GM20431 (cell line): ENCODE results near the gene KLHDC8B.
"Not testable (repeated sequence)": the region's sequence is repeated elsewhere in the genome, so short reads cannot be mapped to it uniquely, and the experiment has no call there.

ENCODE experiments used
- in situ Hi-C: fragments of 300-500 bp; cut with MseI, MboI; formaldehyde crosslinking; loops from one replicate; pipeline ENCODE4 v1.15.0; 2020; ENCODE audit warnings: low sequenced_read_pairs; ENCODE audit not compliant: unreplicated experiment

Gene KLHDC8B

DNA sequence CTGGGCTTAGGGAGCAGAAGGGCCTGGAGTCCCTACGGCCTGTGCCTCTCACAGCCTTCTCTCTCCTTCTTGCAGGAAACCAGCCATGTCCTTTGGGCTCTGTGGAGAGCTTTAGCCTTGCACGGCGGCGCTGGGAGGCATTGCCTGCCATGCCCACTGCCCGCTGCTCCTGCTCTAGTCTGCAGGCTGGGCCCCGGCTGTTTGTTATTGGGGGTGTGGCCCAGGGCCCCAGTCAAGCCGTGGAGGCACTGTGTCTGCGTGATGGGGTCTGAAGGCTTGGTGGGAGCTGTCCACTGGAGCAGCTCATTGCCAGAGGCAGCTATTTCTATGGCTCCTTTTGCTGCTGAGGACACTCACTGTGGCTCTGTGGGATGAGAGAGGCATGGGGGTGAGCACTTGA, 4.1 kb downstream of the KLHDC8B start:
- in situ Hi-C loops: no loop called here

DNA sequence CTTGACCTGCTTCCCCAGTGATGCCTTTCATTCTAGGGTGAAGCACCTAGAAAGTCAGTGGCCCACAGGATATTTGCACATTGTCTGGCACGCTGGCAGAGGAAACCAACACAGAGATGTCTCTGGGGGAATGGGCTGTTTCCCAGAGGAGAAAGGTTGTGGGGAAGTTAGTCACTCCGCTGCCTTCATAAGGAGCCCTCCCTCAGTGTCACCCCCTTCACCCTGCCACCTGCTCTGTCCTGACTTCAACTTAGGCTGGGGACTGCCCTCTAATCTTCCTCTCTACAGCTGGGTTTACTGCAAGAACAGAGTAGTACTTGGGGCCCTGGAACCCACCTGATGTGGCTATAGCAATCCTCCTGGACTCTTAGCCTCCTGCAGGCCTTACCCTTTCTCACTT, 5.7 kb downstream of the KLHDC8B start:
- in situ Hi-C loops: no loop called here

DNA sequence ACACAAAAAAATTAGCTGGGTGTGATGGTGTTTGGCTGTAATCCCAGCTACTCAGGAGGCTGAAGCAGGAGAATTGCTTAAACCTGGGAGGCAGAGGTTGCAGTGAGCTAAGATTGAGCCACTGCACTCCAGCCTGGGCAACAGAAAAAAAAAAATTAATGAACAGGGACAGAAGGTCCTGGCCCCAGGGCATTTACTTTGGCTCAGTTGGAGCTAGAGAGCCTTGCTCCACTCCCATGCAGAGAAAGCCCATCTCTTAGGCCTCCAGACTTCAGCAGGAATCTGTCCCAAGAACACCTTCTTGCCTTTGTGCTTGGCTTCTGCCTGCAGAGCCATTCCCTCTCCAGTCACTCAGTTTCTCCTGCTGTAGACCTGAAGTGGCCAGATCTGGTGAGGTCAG, 8.7 kb downstream of the KLHDC8B start:
- in situ Hi-C loops: no loop called here

DNA sequence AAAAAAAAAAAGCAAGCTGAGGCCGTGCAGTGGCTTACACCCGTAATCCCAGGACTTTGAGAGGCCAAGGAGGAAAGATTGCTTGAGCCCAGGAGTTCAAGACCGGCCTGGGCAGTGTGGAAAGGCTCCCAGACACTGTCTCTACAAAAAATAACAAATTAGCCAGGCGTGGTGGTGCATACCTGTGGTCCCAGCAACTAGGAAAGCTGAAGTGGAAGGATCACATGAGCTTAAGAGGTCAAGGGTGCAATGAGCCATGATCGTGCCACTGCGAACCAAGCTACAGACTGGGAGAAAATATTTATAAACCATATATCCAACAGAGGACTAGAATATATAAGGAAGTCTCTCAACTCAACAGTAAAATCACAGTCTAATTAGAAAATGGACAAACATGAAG, 10.0 kb downstream of the KLHDC8B start:
- in situ Hi-C loops: no loop called here

DNA sequence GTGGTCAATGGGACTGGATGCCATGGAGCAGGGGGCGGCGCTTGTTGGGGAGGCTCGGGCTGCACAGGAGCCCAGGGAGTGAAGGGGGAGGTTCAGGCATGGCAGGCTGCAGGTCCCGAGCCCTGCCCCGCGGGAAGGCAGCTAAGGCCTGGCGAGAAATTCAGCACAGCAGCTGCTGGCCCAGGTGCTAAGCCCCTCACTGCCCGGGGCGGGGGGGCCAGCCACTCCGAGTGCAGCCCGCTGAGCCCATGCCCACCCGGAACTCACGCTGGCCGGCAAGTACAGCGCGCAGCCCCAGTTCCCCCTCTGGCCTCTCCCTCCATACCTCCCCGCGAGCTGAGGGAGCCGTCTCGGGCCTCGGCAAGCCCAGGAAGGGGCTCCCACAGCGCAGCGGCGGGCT, 11.3 kb downstream of the KLHDC8B start:
- in situ Hi-C loops: no loop called here

DNA sequence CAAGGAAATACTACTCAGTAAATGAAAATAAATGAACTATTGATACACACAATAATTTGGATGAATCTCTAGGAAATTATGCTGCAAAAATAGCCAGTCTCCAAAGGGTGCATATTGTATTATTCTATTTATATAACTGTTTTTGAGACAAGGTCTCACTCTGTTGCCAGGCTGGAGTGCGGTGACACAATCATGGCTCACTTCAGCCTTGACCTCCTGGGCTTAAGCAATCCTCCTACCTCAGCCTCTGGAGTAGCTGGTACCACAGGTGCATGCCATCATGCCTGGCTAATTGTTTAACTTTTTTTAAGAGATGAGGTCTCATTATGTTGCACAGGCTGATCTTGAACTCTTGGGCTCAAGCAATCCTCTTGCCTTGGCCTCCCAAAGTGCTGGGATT, 12.5 kb downstream of the KLHDC8B start:
- in situ Hi-C loops: no loop called here

DNA sequence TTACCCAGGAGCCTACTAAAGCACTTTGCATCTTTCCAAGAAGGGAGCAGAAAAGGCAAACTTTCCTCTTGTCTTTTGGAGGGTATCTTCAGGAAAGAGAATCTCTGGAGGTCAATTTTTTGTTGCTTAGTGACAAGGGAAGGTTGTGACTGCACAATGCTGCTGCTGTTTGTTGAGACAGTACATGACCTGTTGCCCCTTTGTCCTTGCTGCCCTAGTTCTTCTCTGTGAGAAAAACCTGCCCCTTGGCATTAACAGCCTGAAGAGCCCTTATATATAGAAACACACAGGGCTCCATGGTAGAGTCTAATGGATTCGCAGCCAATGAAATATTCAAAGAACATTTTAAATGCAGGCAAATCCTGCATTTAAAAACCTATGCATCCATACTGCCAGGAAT, 20.3 kb downstream of the KLHDC8B start:
- in situ Hi-C loops: no loop called here

DNA sequence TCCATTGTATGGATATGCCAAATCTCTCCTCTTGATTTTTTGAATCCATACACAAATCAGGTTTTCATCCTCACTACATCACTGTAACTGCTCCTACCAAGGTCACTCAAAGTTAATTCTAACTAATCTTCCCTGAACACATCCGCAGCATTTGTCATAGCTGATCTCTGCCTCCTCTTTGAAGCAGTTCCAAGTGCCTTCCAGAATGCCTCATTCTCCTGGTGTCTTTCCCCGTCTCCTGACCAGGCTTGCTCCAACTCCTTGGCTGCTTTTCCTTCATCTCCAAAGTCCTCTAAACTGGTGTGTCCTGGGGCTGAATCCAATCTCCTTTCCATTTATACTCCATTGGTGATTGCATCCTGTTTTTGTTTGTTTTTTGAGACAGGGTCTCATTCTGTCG, 26.8 kb downstream of the KLHDC8B start:
- in situ Hi-C loops: no loop called here

DNA sequence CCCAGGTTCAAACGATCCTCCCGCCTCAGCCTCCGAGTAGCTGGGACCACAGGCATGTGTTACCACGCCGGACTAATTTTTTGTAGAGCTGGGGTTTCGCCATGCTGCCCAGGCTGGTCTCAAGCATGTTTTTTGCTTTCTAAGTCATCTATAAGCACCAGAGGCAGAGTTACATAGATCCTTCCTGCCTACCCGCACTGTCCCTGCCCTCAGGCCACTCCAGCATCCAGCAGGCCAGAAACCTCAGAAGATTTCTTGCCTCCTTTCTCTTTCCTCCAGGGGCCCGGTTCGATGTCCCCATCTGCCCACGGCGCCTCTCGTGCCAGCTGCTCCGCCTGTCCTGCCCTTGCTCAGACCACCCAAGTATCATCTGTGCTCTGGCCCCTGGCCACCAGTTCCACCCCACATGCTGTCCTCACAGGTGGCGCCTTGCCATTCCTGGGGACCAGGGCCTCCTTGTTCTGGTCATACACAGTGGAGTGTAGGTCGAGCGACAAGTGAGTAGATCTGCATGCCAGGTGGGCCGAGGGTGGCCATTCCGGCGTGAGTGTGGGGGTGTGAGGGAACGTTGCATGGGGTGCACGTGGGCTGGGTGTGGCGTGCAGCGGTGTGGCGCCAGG, 27.3 kb downstream of the KLHDC8B start:
- in situ Hi-C loops: no loop called here

DNA sequence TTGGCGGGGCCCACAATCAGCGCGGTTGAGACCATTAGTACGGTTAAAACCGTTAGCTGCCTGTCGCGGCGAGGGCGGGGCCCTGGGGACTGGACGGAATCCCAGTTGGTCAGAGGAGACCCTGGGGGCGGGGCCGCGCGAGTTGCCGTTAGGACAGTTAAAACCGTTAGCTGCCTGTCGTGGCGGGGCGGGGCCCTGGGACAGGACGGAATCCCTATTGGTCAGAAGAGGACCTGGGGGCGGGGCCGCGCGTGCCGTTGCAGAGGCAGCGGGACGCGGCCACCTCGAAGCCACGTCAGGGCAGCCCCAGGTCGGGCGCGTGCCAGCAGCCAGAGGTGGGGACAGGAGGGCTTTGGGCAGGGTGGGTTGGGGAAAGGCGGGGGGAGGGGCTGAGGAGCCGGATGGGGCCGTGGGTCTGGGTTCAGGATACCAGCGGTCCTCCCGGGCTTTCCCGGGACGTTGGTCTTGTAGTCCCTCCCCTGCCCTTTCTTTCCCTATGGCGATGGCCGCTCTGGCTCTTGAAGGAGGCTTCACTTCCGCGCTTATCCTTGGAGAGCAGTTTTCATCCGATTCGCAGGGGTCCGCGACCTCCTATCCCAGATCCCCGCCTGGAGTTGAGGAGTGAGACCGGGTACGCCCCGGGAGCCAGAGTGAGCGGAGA, 28.0 kb downstream of the KLHDC8B start:
- in situ Hi-C loops: no loop called here

DNA sequence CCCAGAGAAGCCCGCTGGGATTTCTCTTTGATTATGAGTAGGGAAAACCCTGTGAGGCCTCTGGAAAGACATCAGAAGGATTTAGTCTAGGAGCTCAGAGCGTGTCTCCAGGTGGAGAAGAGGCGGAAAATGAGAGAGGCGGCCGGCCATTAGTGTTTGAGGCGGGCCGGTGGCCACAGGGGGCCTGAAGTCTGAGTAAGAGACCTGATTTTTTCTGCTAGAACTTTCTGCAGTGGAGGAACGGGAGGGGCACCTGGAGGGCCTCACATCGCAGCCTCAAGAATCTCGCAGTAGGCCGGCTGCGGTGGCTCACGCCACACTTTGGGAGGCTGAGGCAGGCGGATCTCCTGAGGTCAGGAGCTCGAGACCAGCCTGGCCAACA, 28.5 kb downstream of the KLHDC8B start:
- in situ Hi-C loops: no loop called here

DNA sequence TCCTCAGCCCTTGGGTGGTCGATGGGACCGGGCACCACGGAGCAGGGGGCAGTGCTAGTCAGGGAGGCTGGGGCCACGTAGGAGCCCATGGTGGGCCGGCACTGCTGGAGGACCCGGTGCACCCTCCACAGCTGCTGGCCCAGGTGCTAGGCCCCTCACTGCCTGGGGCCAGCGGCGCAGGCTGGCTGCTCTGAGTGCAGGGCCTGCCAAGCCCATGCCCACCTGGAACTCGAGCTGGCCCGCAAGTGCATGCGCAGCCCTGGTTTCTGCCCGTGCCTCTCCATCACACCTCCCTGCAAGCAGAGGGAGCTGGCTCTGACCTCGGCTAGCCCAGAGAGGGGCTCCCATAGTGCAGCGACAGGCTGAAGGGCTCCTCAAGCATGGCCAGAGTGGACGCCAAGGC, 42.1 kb downstream of the KLHDC8B start:
- in situ Hi-C loops: no loop called here

DNA sequence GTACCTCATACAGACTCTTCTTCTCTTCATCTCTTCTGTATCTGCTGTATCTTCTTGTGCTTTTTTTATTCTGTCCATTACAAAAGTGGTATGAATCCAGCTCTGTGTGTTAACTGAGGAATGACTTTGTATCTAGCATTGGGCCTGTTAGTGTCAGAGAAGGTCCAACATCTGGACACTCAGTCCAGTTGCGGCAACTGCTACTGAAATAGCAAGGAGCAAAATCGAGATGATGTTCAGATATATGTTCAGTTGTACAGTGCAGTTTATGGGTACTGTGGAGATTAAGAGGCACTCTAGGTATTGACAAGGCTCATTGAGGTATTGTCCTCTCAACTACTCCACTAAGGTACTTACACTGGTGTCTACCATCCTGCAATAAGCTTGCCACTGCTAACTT, 42.6 kb downstream of the KLHDC8B start:
- in situ Hi-C loops: no loop called here

DNA sequence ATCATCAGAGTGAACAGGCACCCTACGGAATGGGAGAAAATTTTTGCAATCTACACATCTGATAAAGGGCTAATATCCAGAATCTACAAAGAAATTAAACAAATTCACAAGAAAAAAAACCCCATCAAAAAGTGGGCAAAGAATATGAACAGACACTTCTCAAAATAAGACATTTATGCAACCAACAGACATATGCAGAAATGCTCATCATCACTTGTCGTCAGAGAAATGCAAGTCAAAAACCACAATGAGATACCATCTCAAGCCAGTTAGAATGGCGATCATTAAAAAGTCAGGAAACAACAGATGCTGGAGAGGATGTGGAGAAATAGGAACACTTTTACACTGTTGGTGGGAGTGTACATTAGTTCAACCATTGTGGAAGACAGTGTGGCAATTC, 45.3 kb downstream of the KLHDC8B start:
- in situ Hi-C loops: not testable (repeated sequence)

DNA sequence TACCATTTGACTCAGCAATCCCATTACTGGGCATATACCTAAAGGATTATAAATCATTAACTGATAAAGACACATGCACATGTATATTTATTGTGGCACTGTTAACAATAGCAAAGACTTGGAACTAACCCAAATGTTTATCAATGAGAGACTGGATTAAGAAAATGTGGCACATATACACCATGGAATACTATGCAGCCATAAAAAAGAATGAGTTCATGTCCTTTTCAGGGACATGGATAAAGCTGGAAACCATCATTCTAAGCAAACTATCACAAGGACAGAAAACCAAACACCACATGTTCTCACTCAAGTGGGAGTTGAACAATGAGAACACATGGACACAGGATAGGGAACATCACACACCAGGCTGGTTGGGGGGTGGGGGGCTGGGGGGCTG, 45.7 kb downstream of the KLHDC8B start:
- in situ Hi-C loops: not testable (repeated sequence)

DNA sequence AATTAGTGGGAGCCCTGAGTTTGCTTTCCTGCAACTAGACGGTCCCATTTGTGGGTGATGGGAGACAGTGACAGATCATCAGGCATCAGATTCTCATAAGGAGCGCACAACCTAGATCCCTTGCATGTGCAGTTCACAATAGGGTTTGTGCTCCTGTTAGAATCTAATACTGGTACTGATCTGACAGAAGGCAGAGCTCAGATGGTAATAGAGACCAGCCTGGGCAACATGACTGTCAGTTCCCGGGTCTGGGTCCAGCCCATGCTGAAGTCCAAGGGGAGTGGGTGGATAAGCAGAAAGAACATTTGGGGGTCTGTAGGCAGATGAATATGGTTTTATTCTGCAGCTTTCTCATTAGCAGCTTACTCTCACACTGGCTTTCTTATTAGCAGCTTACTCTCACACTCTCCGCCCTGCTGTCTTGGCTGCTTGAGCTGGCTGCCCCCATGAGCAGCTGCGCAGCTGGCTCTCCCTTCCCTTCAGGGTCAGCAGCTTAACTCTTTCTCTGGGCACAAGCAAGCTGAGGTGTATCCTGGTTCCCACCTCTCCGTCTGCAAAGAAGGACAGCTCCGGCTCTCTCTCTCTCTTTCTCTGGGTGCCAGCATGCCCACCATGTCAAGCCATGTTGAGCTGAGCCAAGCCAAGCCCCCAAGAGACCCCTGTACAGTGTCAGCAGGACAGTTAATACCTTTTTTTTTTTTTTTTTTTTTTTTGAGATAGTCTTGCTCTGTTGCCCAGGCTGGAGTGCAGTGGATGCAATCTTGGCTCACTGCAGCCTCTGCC, 46.5 kb downstream of the KLHDC8B start:
- in situ Hi-C loops: no loop called here

DNA sequence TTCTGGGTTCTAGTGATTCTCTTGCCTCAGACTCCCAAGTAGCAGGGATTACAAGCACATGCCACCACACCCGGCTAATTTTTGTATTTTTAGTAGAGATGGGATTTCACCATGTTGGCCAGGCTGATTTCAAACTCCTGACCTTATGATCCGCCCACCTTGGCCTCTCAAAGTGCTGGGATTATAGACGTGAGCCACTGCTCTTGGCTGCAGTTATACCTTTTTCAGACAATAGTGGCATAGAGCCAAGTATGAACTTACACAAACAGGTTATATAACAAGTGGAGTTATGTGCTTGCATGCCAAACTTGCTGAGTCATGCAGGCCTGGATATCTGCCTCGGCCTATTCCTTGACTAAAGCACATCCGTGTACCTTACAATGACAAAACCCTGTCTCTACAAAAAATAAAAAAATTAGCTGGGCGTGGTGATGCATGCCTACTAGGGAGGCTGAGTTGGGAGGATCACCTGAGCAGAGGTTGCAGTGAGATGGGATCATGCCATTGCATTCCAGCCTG, 47.1 kb downstream of the KLHDC8B start:
- in situ Hi-C loops: not testable (repeated sequence)

DNA sequence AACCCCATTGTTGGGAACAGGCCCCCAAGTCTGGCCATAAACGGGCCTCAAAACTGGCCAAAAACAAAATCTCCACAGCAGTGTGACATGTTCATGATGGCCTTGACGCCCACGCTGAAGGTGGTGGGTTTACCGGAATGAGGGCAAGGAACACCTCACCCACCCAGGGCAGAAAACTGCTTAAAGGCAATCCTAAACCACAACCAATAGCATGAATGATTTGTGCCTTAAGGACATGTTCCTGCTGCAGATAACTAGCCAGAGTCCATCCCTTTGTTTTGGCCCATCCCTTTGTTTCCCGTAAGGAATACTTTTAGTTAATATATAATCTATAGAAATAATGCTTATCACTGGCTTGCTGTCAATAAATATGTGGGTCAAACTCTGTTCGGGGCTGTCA, 47.7 kb downstream of the KLHDC8B start:
- in situ Hi-C loops: no loop called here

DNA sequence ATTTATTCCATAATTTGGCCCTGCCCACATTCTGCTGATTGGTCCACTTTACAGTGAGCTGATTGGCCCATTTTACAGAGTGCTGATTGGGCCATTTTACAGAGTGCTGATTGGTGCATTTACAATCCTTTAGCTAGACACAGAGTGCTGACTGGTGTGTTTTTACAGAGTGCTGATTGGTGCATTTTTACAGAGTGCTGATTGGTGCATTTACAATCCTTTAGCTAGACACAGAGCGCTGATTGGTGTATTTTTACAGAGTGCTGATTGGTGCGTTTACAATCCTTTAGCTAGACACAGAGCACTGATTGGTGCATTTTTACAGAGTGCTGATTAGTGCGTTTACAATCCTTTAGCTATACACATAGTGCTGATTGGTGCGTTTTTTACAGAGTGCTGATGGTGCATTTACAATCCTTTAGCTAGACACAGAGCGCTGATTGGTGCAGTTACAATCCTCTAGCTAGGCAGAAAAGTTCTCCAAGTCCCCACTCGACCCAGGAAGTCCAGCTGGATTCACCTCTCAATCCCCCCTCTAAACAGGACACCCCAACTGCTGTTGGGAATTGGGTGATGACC, 49.7 kb downstream of the KLHDC8B start:
- in situ Hi-C loops: not testable (repeated sequence)

DNA sequence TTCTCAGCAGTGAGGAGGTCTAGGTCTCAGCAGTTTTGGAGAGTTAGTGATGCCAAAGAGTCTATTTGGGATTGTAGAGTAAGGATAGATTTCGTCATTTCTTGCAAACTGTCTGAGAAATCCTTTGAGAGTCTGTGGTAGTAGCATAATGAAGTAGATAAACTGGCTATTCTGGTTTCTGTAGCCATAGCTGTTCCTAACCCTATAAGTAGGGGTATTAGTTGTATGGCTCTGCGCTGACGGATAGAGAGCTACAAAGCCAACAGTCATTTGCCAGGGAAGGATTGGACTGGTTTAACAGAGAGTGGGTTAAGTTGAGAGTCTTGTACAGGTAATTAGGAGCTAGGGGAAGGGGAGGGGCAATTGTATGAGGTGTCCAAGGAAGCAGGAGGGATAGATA, 50.6 kb downstream of the KLHDC8B start:
- in situ Hi-C loops: no loop called here
